T-helper 1 cell (primary cell): ENCODE results near the gene IL27RA.

Source experiments
- DNase-seq, 5 donors: peaks; one replicate each; pipeline ENCODE4 v3.0.0-alpha.2; 2012 to 2020

Gene IL27RA

GRCh38 chr19:14089662-14090508 lies 58.3 kb downstream of the IL27RA start:
- DNase-seq: peak in 4 of 5 donors; percentile 23 to 59 (median 48)

- peak; percentile 79 to 86 (median 83) for DNase-seq
Observed at GRCh38 chr19:14090509-14091080, 59.0 kb downstream of the IL27RA start, which contains the start of gene SAMD1. SAMD1 (minus strand) TSS chr19:14090751.

- peak in 4 of 5 donors; percentile 21 to 55 (median 47) for DNase-seq
Observed at GRCh38 chr19:14091081-14091812, 59.7 kb downstream of the IL27RA start.

- peak in 2 of 5 donors; percentile 19 to 32 for DNase-seq
Observed at GRCh38 chr19:14091813-14092462, 60.4 kb downstream of the IL27RA start.

GRCh38 chr19:14093117-14093823 lies 61.7 kb downstream of the IL27RA start:
- DNase-seq: no peak

- no peak for DNase-seq
Observed at GRCh38 chr19:14094854-14095253, 63.3 kb downstream of the IL27RA start.

- DNase-seq: no peak
Observed at GRCh38 chr19:14096272-14096992, 64.9 kb downstream of the IL27RA start.

- DNase-seq: no peak
Observed at GRCh38 chr19:14097532-14098151, 66.1 kb downstream of the IL27RA start.

- DNase-seq: no peak
Observed at GRCh38 chr19:14101003-14101545, 69.5 kb downstream of the IL27RA start.

- no peak for DNase-seq
Observed at GRCh38 chr19:14102102-14102696, 70.6 kb downstream of the IL27RA start.

GRCh38 chr19:14102756-14103155 lies 71.2 kb downstream of the IL27RA start:
- DNase-seq: no peak
